ENCODE data around the gene MRI1. TPM values are rescaled to one million over a fixed set of nuclear protein-coding genes. Genes with fewer than 3 reads are reported as not detected.
"Not testable (repeated sequence)": the region's sequence is repeated elsewhere in the genome, so short reads cannot be mapped to it uniquely, and the experiment has no call there.

Gene MRI1
- polyA plus RNA-seq, 2 of the 4 experiments (the other 2 are of a cell fraction), result 12.6 to 16.2 TPM

GRCh38 chr19:13748169-13748828, 16.0 kb upstream of the MRI1 start:
- H3K27ac ChIP-seq, result peak overlapping the region; percentile 80 to 96
- peak overlapping the region; percentile 64 for H3K4me3 ChIP-seq
- no peaks in the 10 kb centered on the region for H3K9me3 ChIP-seq
- FAIRE-seq, result no peak
- peak overlapping the region; percentile 88 for H3K4me2 ChIP-seq
- peak; percentile 7 to 27; a peak in 4 of 6 replicates for ATAC-seq
- ChIA-PET CTCF (interaction anchor here (0.6 to 1.3 kb wide), 5 partner anchors 10 to 470 kb away, joined by 3 read pairs; no protein-coding TSS in a partner anchor), POLR2A (interaction anchor here (0.9 to 2.0 kb wide), 4 partner anchors 17 to 47 kb away, joined by 3 to 17 read pairs (median 8); partner anchors contain the start of genes C19orf53 and ZSWIM4)
- WGBS (ENCODE audit: missing lambda C conversion rate), result under 1% methylated on average over 21 of the region's 25 CpGs
- peaks cover 6% of the 10 kb centered on the region; the same call in 1 of the 3 replicates for H3K4me1 ChIP-seq
- no peak for TF ChIP-seq FOXS1 (CRISPR knock-in tag; IDR thresholded peaks at IDR 0.05)
- TF ChIP-seq RARB (CRISPR knock-in tag; IDR thresholded peaks at IDR 0.05), result no peak
- no peak for TF ChIP-seq SREBF2 (IDR thresholded peaks at IDR 0.05)
- TF ChIP-seq NPAS2 (CRISPR knock-in tag; IDR thresholded peaks at IDR 0.05; ENCODE audit: borderline replicate concordance), result no peak
- TF ChIP-seq CEBPB (IDR thresholded peaks at IDR 0.05), result 0 out of 4 replicates have a peak, but pooled peaks of 1 of the 2 experiments have one; percentile 14
- DNase-seq (ENCODE audit: low read depth in 1 of 2, low spot score in 1 of 2), result peak; percentile 18 to 44

GRCh38 chr19:13751436-13751835, 12.9 kb upstream of the MRI1 start:
- no peak for DNase-seq (ENCODE audit: low read depth in 1 of 2, low spot score in 1 of 2)
- no peak for FAIRE-seq
- CTCF ChIA-PET, result interaction anchor here (0.8 to 1.3 kb wide), 3 partner anchors 23 to 111 kb away, joined by 3 read pairs; no protein-coding TSS in a partner anchor

GRCh38 chr19:13753622-13754021, 10.7 kb upstream of the MRI1 start:
- H3K27ac ChIP-seq; DNase-seq (ENCODE audit: low read depth in 1 of 2, low spot score in 1 of 2); POLR2A ChIA-PET; H3K4me3 ChIP-seq; ATAC-seq; H3K4me2 ChIP-seq; FAIRE-seq; H3K4me1 ChIP-seq; H3K9me3 ChIP-seq: not testable (repeated sequence)
- WGBS (ENCODE audit: missing lambda C conversion rate), result 93% methylated on average over 6 of the region's 7 CpGs
- CTCF ChIA-PET, result interaction anchor here (0.6 kb wide), 1 partner anchor 45 kb away, joined by 3 read pairs; no protein-coding TSS in a partner anchor

More at GRCh38 chr19:13751436-13751835, 12.9 kb upstream of the MRI1 start:
- WGBS (ENCODE audit: missing lambda C conversion rate), result 86% methylated on average over 16 of the region's 16 CpGs
- Histone ChIP-seq H3K27ac (no peak overlapping the region), H3K4me2 (no peak overlapping the region), H3K4me1 (peaks cover 6% of the 10 kb centered on the region; the same call in 1 of the 3 replicates), H3K4me3 (no peak overlapping the region), H3K9me3 (no peaks in the 10 kb centered on the region)
- POLR2A ChIA-PET, result no interaction called here
- TF ChIP-seq HMGXB4 (CRISPR knock-in tag; IDR thresholded peaks at IDR 0.05; ENCODE audit: borderline replicate concordance), result no peak
- no peak for TF ChIP-seq ESRRA (IDR thresholded peaks at IDR 0.05; ENCODE audit: borderline replicate concordance, low read length)
- no peak for TF ChIP-seq FOSB (CRISPR knock-in tag; IDR thresholded peaks at IDR 0.05)
- no peak for TF ChIP-seq KDM1A (IDR thresholded peaks at IDR 0.05; ENCODE audit: low read depth)
- no peak for TF ChIP-seq ATOH8 (CRISPR knock-in tag; IDR thresholded peaks at IDR 0.05; ENCODE audit: low read depth)
- no peak for TF ChIP-seq CHD4 (IDR thresholded peaks at IDR 0.05; ENCODE audit: borderline replicate concordance)
- no peak for TF ChIP-seq E2F6 (IDR thresholded peaks at IDR 0.05; ENCODE audit: borderline replicate concordance, low read depth)
- ATAC-seq, result no peak

- ATAC-seq, result no peak
- WGBS (ENCODE audit: missing lambda C conversion rate), result 96% methylated on average over 9 of the region's 9 CpGs
- Histone ChIP-seq H3K27ac (no peak overlapping the region), H3K4me3 (no peak overlapping the region), H3K9me3 (no peaks in the 10 kb centered on the region), H3K4me2 (no peak overlapping the region), H3K4me1 (no peaks in the 10 kb centered on the region)
- ChIA-PET CTCF (no interaction called here), POLR2A (no interaction called here)
- DNase-seq (ENCODE audit: low read depth in 1 of 2, low spot score in 1 of 2), result no peak
- FAIRE-seq, result no peak
- no peak for TF ChIP-seq EHMT2 (IDR thresholded peaks at IDR 0.05; ENCODE audit: low read depth)
- TF ChIP-seq HOXB13 (CRISPR knock-in tag; IDR thresholded peaks at IDR 0.05; ENCODE audit: low read depth), result no peak
- no peak for TF ChIP-seq BHLHE40 (IDR thresholded peaks at IDR 0.05; ENCODE audit: low read depth, low read length)
- no peak for TF ChIP-seq RARB (CRISPR knock-in tag; IDR thresholded peaks at IDR 0.05)
- no peak for TF ChIP-seq CTCF (IDR thresholded peaks at IDR 0.05)
Measured at GRCh38 chr19:13756210-13756609, 8.1 kb upstream of the MRI1 start.

All from A549 (cell line).